SH-SY5Y (cell line): Measurements from ENCODE around the gene RPGRIP1.

Experiments
- GATA2 ChIP-seq: IDR thresholded peaks from 2 replicates; pipeline ENCODE4 v1.6.1; 2011; ENCODE audit warnings: mild to moderate bottlenecking, low read depth, low read length
- GATA3 ChIP-seq: IDR thresholded peaks from 2 replicates; pipeline ENCODE4 v1.6.1; 2011; ENCODE audit warnings: low read depth, mild to moderate bottlenecking, low read length, moderate library complexity

DNA sequence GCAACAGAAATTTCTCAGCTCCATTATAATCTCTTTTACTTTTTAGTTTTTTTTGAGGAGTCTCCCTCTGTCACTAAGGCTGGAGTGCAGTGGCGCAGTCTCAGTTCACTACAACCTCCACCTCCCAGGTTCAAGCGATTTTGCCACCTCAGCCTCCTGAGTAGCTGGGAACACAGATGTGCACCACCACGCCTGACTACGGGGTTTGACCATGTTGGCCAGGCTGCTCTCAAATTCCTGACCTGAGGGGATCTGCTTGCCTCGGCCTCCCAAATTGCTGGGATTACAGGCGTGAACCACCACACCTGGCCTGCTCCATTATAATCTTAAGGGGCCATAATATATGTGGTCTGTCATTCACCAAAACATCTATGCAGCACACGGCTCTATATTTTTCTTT is 34.1 kb upstream of the RPGRIP1 start:
- no peak for TF ChIP-seq GATA2
- no peak for TF ChIP-seq GATA3
